OCI-LY1 (cell line): Measurements from ENCODE around the gene KLHDC10.

Experiments
- CTCF ChIP-seq: fragments of 200-600 bp; sonication (generic), shearing (Covaris generic); IDR thresholded peaks from 2 replicates; pipeline ENCODE4 v1.5.1; 2017; ENCODE audit warnings: mild to moderate bottlenecking, antibody characterized with exemption, low read length, moderate library complexity, mixed read lengths
- EZH2 ChIP-seq: fragments of 200-600 bp; sonication (generic), shearing (Covaris generic); IDR thresholded peaks from 2 replicates; pipeline ENCODE4 v1.8.0; 2017; ENCODE audit warnings: borderline replicate concordance, mixed run types, mild to moderate bottlenecking, antibody characterized with exemption, low read length, moderate library complexity, mixed read lengths

- peak; percentile 58 for TF ChIP-seq CTCF
- no peak for TF ChIP-seq EZH2
Measured at GRCh38 chr7:130037703-130038102, 32.6 kb upstream of the KLHDC10 start.
